ENCODE measurements around the gene CACNA1F.

CACNA1F gene

DNA sequence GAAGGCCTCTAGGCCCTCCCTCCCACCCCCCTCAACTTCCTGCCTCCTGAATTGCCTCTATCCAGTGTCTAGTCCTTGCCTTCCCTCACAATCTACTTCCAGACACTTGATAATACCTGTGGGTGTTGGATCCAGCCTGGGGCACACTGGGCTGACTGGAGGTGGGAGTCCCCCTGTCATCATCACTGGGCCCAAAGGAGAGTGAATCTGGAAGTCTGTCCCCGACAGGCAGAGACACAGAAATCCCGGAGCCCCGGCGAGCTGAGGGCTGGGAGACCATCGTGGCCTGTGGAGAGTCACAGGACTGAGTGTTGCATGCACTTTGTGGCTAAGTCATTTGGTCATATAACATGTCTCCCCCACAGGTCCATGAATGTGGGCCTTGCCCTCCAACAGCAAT is 24.7 kb downstream of the CACNA1F start:
- intact Hi-C loops (cut with micrococcal nuclease): no loop called here
- Mint-ChIP-seq H3K36me3 (ENCODE audit: low read depth) (no peaks in the 10 kb centered on the region), H3K9me3 (no peaks in the 10 kb centered on the region), H3K27ac (no peak overlapping the region), H3K4me1 (ENCODE audit: low read depth) (no peaks in the 10 kb centered on the region), H3K27me3 (peaks cover 2% of the 10 kb centered on the region), H3K4me3 (no peak overlapping the region)

DNA sequence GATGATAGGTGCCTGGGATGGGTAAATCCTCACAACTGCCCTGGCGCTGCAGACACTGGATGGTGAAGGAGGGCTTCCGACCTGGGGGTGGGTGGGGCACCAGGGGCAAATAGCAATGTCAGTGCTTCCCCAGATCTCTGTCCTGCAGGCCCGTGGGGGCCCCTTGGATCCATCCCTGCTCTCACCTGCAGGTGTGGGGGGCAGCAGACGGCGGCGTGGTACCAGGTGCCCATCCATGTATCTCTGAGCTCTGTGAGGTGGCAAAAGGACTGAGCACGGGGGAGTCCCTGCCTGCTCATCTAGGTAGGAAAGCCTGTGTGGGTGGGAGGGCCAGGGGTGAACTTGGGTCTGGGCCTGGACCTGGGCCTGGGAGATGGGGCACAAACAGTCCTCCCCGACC is 26.6 kb downstream of the CACNA1F start:
- no peaks in the 10 kb centered on the region for H3K9me3 Mint-ChIP-seq
- H3K4me1 Mint-ChIP-seq (ENCODE audit: low read depth): no peaks in the 10 kb centered on the region
- no peaks in the 10 kb centered on the region for H3K27me3 Mint-ChIP-seq
- H3K27ac Mint-ChIP-seq: no peak overlapping the region
- H3K4me3 Mint-ChIP-seq: no peak overlapping the region
- no peaks in the 10 kb centered on the region for H3K36me3 Mint-ChIP-seq (ENCODE audit: low read depth)
- intact Hi-C loops (cut with micrococcal nuclease): no loop called here

DNA sequence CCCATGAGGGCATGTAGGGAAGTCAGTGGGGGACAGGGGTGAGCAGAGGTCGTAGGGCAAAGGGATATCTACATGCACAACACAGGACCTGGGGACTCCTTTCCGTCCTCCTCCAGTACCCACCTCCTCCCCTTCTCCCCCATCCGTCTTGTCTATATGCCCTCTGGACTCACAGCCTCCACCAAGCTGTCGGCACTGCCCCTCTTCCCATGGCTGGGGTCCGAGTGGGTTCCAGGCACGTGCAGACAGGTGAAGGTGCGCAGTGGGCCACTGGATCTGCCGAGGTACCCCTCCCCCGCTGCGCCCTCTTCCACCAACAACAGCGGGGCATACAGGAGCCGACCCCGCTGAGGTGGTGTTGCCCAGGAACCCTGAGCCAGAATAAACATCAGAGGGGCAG is 27.7 kb downstream of the CACNA1F start:
- Mint-ChIP-seq H3K4me1 (ENCODE audit: low read depth) (peaks cover 4% of the 10 kb centered on the region), H3K4me3 (no peak overlapping the region), H3K36me3 (ENCODE audit: low read depth) (no peaks in the 10 kb centered on the region), H3K27me3 (no peaks in the 10 kb centered on the region), H3K27ac (no peak overlapping the region), H3K9me3 (no peaks in the 10 kb centered on the region)
- intact Hi-C loops (cut with micrococcal nuclease): no loop called here

DNA sequence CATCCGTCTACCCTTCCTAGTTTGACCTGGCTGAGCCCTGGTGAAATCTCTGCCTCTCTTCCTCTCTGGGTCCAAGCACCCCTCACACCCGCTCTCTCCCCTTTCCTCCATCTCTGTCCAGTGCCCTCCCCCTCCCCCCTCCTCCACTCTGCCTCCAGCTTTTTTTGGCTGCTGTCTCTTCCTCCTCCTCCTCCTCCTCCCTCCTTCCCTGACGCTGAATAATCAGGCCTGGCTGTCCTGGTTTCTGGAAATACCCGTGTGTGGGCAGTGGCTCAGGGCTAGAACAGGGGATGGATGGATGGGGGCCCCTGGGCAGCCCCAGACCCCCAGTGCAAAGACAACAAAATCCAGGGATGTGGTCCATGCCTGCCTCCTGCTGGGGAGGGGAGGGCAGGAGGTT is 28.4 kb downstream of the CACNA1F start:
- Mint-ChIP-seq H3K4me1 (ENCODE audit: low read depth) (peaks cover 5% of the 10 kb centered on the region), H3K36me3 (ENCODE audit: low read depth) (no peaks in the 10 kb centered on the region), H3K9me3 (no peaks in the 10 kb centered on the region), H3K4me3 (no peak overlapping the region), H3K27ac (no peak overlapping the region), H3K27me3 (no peaks in the 10 kb centered on the region)
- intact Hi-C loops (cut with micrococcal nuclease): no loop called here

DNA sequence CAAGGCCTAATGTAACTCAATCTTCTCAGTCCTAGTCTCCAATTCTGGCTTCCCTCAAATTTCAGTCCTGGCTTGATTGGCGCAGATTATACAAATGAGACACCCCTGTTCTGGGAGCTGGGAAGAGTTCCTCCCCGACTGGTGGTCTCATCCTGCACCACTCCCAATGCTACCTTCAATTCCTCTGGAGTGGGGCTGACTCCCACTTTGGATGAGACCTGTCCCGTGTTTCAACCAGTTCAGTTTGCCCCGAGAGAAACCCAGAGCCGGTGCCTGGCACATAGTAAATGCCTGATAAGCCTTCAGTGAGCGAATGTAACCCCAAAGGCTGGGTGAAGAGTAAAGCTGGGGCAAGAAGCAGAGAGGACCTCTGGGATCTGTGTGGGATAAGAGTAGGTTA is 29.1 kb downstream of the CACNA1F start:
- Mint-ChIP-seq H3K27ac (no peak overlapping the region), H3K9me3 (no peaks in the 10 kb centered on the region)

DNA sequence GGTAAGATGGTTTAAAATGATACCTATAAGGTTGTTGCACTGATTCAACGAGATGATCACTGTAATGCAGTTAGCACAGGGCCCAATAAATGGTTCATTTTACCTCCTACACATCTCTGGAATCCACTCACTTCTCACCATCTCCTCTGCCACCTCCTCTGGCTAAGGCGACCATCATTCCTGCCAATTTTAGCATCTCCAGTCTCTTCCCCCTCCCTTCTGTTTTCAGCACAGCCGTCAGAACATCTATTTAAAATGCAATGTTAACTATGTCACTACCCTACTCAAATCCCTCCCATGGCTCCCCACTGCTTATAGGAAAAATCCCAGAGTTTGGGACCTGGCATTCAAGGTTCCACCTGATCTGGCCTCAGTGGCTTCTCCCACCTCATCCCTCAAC is 29.6 kb downstream of the CACNA1F start:
- no peak overlapping the region for H3K27ac Mint-ChIP-seq
- H3K4me1 Mint-ChIP-seq (ENCODE audit: low read depth): peaks cover 13% of the 10 kb centered on the region
- H3K4me3 Mint-ChIP-seq: no peak overlapping the region
- intact Hi-C loops (cut with micrococcal nuclease): no loop called here
- H3K36me3 Mint-ChIP-seq (ENCODE audit: low read depth): no peaks in the 10 kb centered on the region
- H3K27me3 Mint-ChIP-seq: peaks cover 11% of the 10 kb centered on the region
- H3K9me3 Mint-ChIP-seq: no peaks in the 10 kb centered on the region

More for the DNA sequence above, 29.1 kb downstream of the CACNA1F start:
- intact Hi-C loops (cut with micrococcal nuclease): no loop called here
- peaks cover 8% of the 10 kb centered on the region for H3K4me1 Mint-ChIP-seq (ENCODE audit: low read depth)
- H3K36me3 Mint-ChIP-seq (ENCODE audit: low read depth): no peaks in the 10 kb centered on the region
- no peak overlapping the region for H3K4me3 Mint-ChIP-seq
- peaks cover 6% of the 10 kb centered on the region for H3K27me3 Mint-ChIP-seq

DNA sequence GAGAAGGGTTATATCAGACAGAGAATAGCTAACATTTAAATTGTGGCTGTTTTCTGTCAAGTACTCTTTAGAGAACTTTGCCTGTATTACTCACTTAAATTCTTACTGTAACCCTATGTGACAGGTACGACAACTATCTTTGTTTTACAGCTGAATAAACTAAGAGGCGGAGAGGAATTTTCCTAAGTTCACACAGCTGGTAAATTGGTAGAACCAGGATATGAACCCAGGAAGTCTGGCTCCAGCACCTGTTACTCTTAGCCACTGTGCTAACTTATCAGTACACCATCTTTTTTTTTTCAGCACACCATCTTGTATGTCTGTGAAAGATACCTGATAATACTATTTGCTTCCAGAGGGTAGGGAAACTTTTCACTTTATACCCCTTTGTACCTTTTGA is 31.1 kb downstream of the CACNA1F start:
- intact Hi-C loops (cut with micrococcal nuclease): no loop called here
- Mint-ChIP-seq H3K27ac (no peak overlapping the region), H3K36me3 (ENCODE audit: low read depth) (no peaks in the 10 kb centered on the region), H3K9me3 (no peaks in the 10 kb centered on the region), H3K4me1 (ENCODE audit: low read depth) (peaks cover 20% of the 10 kb centered on the region), H3K4me3 (no peak overlapping the region), H3K27me3 (peaks cover 22% of the 10 kb centered on the region)

DNA sequence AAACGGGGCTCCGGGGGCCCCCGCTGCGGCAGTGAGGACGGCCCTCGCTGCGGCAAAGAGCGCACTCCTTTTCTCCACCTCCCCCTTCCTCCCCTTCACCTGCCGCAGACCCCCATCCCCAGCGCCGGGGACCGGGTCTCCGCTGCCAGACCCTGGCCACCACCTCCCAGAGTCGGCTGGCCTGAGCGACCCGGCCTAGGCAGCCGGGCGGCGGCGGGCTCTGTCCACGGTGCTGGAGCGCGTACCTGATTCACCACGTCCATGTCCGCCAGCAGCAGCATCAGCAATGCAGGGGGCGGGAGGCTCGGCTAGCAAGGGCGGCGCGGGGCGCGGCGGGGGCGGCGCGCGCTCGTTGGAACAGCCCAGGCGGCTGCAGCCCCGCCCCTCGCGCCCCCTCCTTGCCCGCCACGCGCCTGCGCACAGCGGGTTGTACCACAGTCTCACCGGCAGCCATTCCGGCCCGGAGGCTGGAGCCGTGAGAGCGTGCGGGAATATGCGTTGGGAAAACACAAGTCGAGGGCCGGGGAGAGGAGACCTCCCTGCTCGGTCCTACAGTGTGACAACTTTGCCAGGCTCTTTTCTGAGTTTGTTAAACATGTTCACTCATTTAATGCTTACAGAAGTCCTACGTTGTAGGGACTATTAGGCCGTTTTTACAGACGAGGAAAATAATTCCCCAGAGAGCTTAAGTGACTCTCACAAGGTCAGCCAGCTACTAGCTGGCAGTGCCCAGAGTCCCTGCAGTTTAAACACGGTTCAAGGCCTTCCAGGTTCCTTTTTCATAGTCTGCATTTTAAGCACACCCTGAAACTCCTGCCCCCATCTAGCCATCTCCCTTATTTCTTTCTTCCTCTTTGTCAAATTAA is 33.0 kb downstream of the CACNA1F start, which contains the start of gene SYP:
TSS of gene SYP (minus strand) at position 288 of the 866 bp plus-strand sequence. CDS start at position 281, 7 bp downstream.
- H3K4me1 Mint-ChIP-seq (ENCODE audit: low read depth): peaks cover 20% of the 10 kb centered on the region
- intact Hi-C loops (cut with micrococcal nuclease): loop anchor here (2.0 kb wide), 1 partner anchor 69 kb away; the partner anchor contains the start of gene PPP1R3F
- H3K27ac Mint-ChIP-seq: peak within 1 kb of the TSS; percentile 69
- peaks cover 22% of the 10 kb centered on the region for H3K27me3 Mint-ChIP-seq
- no peaks in the 10 kb centered on the region for H3K9me3 Mint-ChIP-seq
- H3K4me3 Mint-ChIP-seq: peak within 1 kb of the TSS; percentile 51
- H3K36me3 Mint-ChIP-seq (ENCODE audit: low read depth): no peaks in the 10 kb centered on the region

DNA sequence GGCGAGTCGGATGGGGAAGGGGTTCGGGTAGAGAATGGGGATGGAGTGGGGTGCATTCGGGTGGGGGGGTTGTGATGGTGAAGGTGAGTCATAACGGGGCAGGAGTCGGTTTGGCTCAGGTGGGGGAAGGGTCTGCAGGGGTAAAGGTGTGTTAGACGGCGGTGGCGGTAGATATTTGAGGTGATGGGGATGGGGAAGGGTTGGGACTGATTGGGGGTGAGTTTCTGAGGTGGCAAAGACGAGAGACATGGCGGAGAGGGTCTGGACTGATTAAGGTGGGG is 33.9 kb downstream of the CACNA1F start:
- Mint-ChIP-seq H3K36me3 (ENCODE audit: low read depth) (no peaks in the 10 kb centered on the region), H3K9me3 (no peaks in the 10 kb centered on the region), H3K27me3 (peaks cover 22% of the 10 kb centered on the region), H3K27ac (no peak overlapping the region), H3K4me1 (ENCODE audit: low read depth) (peaks cover 20% of the 10 kb centered on the region), H3K4me3 (no peak overlapping the region)
- intact Hi-C loops (cut with micrococcal nuclease): no loop called here

DNA sequence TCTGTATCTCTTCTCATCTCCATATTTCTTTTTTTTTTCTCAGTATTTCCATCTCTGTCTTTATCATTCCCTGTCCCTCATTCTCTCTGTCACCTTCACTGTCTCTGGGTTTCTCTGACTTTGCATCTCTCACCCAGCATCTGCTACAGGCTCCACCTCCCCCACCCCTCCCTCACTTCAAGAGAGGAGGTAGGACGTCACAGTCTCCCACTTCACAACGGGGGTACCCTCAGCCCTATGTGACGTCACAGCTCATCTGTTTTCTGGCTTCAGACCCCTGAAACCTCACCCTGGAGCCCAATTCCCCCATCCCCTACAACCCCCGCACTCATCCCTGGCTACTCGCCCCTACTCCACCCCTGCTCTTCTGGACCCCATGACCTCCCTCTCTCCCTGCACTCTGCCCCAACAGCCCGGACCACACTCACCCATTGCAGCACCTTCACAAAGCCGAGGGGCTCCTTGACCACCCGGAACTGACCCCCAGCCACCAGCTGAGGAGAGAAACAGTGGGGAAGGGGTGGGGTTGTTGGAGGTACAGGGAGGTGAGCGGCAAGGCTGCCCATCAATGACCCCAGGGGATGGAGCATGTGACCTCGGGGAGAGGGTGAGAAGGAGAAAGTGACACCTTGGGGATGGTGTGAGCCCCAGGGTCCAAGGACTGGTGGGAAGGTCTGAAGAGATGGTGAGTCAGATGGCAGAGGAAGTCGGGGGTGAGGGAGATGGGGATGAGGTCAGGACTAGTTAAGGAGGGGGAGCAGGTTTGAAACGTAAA is 34.4 kb downstream of the CACNA1F start:
- H3K4me1 Mint-ChIP-seq (ENCODE audit: low read depth): peaks cover 21% of the 10 kb centered on the region
- H3K27me3 Mint-ChIP-seq: peaks cover 22% of the 10 kb centered on the region
- H3K36me3 Mint-ChIP-seq (ENCODE audit: low read depth): no peaks in the 10 kb centered on the region
- H3K27ac Mint-ChIP-seq: no peak overlapping the region
- H3K4me3 Mint-ChIP-seq: peak overlapping the region; percentile 47
- H3K9me3 Mint-ChIP-seq: no peaks in the 10 kb centered on the region
- intact Hi-C loops (cut with micrococcal nuclease): no loop called here

DNA sequence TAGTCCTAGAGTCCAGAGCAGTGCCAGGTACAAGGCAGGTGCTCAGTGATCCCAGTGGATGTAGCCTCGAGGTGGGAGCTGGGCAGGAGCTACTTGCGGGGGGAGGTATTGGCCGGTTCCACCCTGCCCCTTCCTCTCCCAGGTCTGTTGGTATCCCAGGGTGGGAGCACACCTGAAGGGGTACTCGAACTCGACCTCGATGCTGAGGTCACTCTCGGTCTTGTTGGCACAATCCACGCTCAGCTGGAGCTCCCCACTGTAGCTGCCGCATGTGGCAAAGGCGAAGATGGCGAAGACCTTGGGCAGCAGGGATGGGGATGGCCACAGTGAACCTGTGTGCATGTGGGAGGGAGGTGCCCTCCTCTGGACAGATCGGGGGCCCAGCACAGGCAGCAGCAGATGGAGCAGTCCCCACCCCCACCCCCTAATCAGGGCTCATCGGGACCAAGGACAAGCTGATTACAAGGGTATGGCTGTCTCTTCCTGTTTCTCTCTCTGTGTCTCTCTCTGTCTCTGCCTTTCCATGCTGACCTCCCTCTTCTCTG is 35.5 kb downstream of the CACNA1F start:
- no peak overlapping the region for H3K4me3 Mint-ChIP-seq
- no peak overlapping the region for H3K27ac Mint-ChIP-seq
- intact Hi-C loops (cut with micrococcal nuclease): no loop called here

DNA sequence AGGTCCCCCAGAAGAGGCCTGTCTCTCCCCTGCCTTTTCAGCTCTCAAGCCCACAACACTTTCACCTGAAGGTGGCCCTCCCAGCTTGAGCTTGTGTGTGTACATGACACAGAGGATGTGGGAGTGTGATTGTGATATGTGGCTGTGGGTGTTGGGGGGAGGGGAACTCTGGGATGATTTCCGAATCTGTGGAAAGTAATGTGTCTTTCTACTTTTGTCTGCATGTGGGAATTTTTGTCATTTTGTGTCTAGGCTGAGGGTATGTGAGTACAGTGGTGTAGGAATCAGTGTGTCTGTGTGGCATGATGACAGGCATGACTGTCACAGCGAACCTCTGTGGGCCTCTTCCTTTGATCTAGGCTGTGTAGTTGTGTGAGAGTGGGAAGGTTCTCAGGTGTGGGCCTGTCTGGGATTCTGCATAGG is 39.6 kb downstream of the CACNA1F start:
- intact Hi-C loops (cut with micrococcal nuclease): loop anchor here (5.0 kb wide), 1 partner anchor 44 kb away; the partner anchor contains the start of gene CCDC22
- H3K4me3 Mint-ChIP-seq: no peak overlapping the region
- H3K9me3 Mint-ChIP-seq: no peaks in the 10 kb centered on the region

More for the DNA sequence above, 35.5 kb downstream of the CACNA1F start:
- no peaks in the 10 kb centered on the region for H3K36me3 Mint-ChIP-seq (ENCODE audit: low read depth)
- no peaks in the 10 kb centered on the region for H3K9me3 Mint-ChIP-seq
- H3K4me1 Mint-ChIP-seq (ENCODE audit: low read depth): peaks cover 31% of the 10 kb centered on the region
- H3K27me3 Mint-ChIP-seq: peaks cover 22% of the 10 kb centered on the region

DNA sequence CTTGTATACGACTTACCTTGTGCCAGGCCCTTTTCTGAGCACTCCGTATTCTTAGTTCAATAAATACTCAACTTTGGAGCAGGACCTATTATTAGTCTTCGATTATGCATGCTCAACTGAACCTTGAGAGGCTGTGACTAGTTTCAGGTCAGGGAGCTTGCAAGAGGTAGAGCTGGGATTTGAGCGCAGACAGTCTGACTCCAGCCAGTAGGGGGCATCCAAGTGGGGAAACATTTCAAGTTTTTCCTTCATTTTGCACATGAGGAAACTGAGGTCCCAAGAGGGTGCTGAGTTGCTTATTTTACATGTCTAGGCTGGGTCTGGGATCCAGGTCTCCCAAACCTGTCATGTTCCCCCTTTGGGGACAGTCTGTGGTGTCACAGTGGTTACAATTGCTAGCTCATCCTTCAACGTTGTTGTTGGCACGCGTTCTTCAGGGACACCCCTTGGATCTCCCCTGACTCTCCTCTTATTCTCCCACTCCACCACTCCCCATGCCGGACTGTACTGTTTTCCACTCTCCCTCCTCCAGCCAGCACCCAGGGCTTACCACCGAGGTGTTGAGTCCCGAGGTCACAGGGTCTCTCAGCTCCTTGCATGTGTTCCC is 40.3 kb downstream of the CACNA1F start:
- H3K27me3 Mint-ChIP-seq: peaks cover 4% of the 10 kb centered on the region
- no peaks in the 10 kb centered on the region for H3K9me3 Mint-ChIP-seq
- no peaks in the 10 kb centered on the region for H3K36me3 Mint-ChIP-seq (ENCODE audit: low read depth)
- peaks cover 44% of the 10 kb centered on the region for H3K4me1 Mint-ChIP-seq (ENCODE audit: low read depth)
- no peak overlapping the region for H3K4me3 Mint-ChIP-seq
- no peak overlapping the region for H3K27ac Mint-ChIP-seq
- intact Hi-C loops (cut with micrococcal nuclease): loop anchor here (5.0 kb wide), 1 partner anchor 44 kb away; the partner anchor contains the start of gene CCDC22

More for the DNA sequence above, 39.6 kb downstream of the CACNA1F start:
- H3K27ac Mint-ChIP-seq: no peak overlapping the region
- H3K4me1 Mint-ChIP-seq (ENCODE audit: low read depth): peaks cover 43% of the 10 kb centered on the region
- H3K36me3 Mint-ChIP-seq (ENCODE audit: low read depth): no peaks in the 10 kb centered on the region
- H3K27me3 Mint-ChIP-seq: peaks cover 11% of the 10 kb centered on the region

Measured in dendritic cell treated with granulocyte-macrophage colony-stimulating factor and Interleukin-4, amounts not matched to agents 40 ng/mL and 50 ng/mL, for 4 days (primary cell).